Caco-2 (cell line): ENCODE results near the gene TM9SF4. TPM values are rescaled to one million over a fixed set of nuclear protein-coding genes. Genes with fewer than 3 reads are reported as not detected.
A peak's percentile ranks its signal among the peaks of the same experiment; 100 is the strongest.

Experiments
- BruUV-seq: library from RNA; stranded (reverse); fragments of 400-500 nt; replicated peaks from 2 replicates; lab custom pipeline; 2021; lab: Mats Ljungman, UMichigan
- CTCF ChIA-PET: fragments of 300-600 bp; sonication (Branson Sonifier 250); formaldehyde crosslinking; loops from one replicate; lab custom pipeline; 2022; ENCODE audit warnings: antibody characterized with exemption; lab: Charles Lee
- POLR2A ChIA-PET: fragments of 300-600 bp; sonication (Branson Sonifier 250); formaldehyde crosslinking; loops from one replicate; lab custom pipeline; 2022; ENCODE audit warnings: antibody characterized with exemption; lab: Charles Lee
- DNase-seq, 2 experiments: peaks; one replicate each; pipeline versions ENCODE4 v3.0.0 to v3.0.0-alpha.2; 2020 to 2022
- H3K27me3 ChIP-seq: replicated peaks from 2 replicates; pipeline ENCODE4 v1.6.0; 2011; ENCODE audit warnings: low read length; ENCODE audit not compliant: control insufficient read depth, insufficient read depth
- H3K36me3 ChIP-seq: 2 replicates; pipeline ENCODE4 v1.5.1; 2011; ENCODE audit warnings: low read length; ENCODE audit not compliant: control insufficient read depth, insufficient read depth
- H3K4me1 ChIP-seq: fragments of 250-450 bp; sonication (Bioruptor Pico); 2 replicates; pipeline ENCODE4 v1.5.1; 2020; ENCODE audit warnings: mild to moderate bottlenecking
- H3K4me3 ChIP-seq: 2 replicates; pipeline ENCODE4 v1.5.1; 2011; ENCODE audit warnings: low read depth, mild to moderate bottlenecking, control low read depth, low read length
- H3K9me3 ChIP-seq: fragments of 250-450 bp; sonication (Bioruptor Pico); 2 replicates; pipeline ENCODE4 v1.5.1; 2020; ENCODE audit warnings: mild to moderate bottlenecking, moderate library complexity
- H3K27ac Mint-ChIP-seq: one replicate; pipeline ENCODE4 v1.8.0; 2022; ENCODE audit warnings: mixed read lengths; ENCODE audit not compliant: unreplicated experiment
- H3K27me3 Mint-ChIP-seq: one replicate; pipeline ENCODE4 v1.8.0; 2022; ENCODE audit warnings: mixed read lengths; ENCODE audit not compliant: insufficient read depth, unreplicated experiment
- H3K36me3 Mint-ChIP-seq: one replicate; pipeline ENCODE4 v1.8.0; 2022; ENCODE audit warnings: mild to moderate bottlenecking, mixed read lengths; ENCODE audit not compliant: insufficient read depth, unreplicated experiment
- H3K4me1 Mint-ChIP-seq: one replicate; pipeline ENCODE4 v1.8.0; 2022; ENCODE audit warnings: low read depth, mixed read lengths; ENCODE audit not compliant: unreplicated experiment
- H3K4me3 Mint-ChIP-seq: one replicate; pipeline ENCODE4 v1.8.0; 2022; ENCODE audit warnings: mild to moderate bottlenecking, moderate library complexity, mixed read lengths; ENCODE audit not compliant: unreplicated experiment
- H3K9me3 Mint-ChIP-seq: one replicate; pipeline ENCODE4 v1.8.0; 2022; ENCODE audit warnings: mixed read lengths; ENCODE audit not compliant: unreplicated experiment
- CTCF ChIP-seq, 2 experiments: fragments of 200-600 bp in 1 of 2; IDR thresholded peaks; 1 replicate in 1 of 2; 2 replicates in 1 of 2; pipeline versions ENCODE4 v1.5.1 to v1.8.0; 2011 to 2022; ENCODE audit warnings: antibody characterized with exemption in 1 of 2, control low read depth in 1 of 2, inconsistent platforms in 1 of 2, low read depth in 1 of 2, low read length in 1 of 2, mild to moderate bottlenecking in 1 of 2, moderate library complexity in 1 of 2; ENCODE audit not compliant: insufficient read depth in 1 of 2, severe bottlenecking in 1 of 2, unreplicated experiment in 1 of 2
- intact Hi-C: fragments of 100-400 bp; cut with micrococcal nuclease; formaldehyde crosslinking; loops from one replicate; pipeline ENCODE4 v1.10.0; 2022; ENCODE audit not compliant: unreplicated experiment
- total RNA-seq: library from RNA; stranded (reverse); gene quantifications from 2 replicates; pipeline ENCODE4 v1.2.3, GENCODE V29; 2022

The TM9SF4 gene
- total RNA-seq, 1 experiment from 2014 or later = 138 TPM

- Histone ChIP-seq H3K4me1 (peaks cover 46% of the 10 kb centered on the region), H3K4me3 (peak within 1 kb of the TSS; percentile 72), H3K9me3 (no peaks in the 10 kb centered on the region), H3K36me3 (0 out of 2 replicates have a peak, but pooled peaks cover 7% of the 10 kb centered on the region), H3K27me3 (no peaks in the 10 kb centered on the region)
- DNase-seq = peak; percentile 95 to 100
- peaks cover 71% of the 10 kb centered on the region for H3K4me1 Mint-ChIP-seq
- peak within 1 kb of the TSS; percentile 89 for H3K27ac Mint-ChIP-seq
- POLR2A ChIA-PET = interaction anchor here (0.6 to 1.9 kb wide), 2 partner anchors 20 to 90 kb away, joined by 3 to 13 read pairs; no protein-coding TSS in a partner anchor
- intact Hi-C loops = loop anchor here (1.0 to 5.0 kb wide), 4 partner anchors 20 to 149 kb away; no protein-coding TSS in a partner anchor
- H3K4me3 Mint-ChIP-seq = peak within 1 kb of the TSS; percentile 92
- peak; percentile 9 to 55 for TF ChIP-seq CTCF (IDR thresholded peaks at IDR 0.05; ENCODE audit: insufficient read depth in 1 of 2, low read depth in 1 of 2, low read length in 1 of 2, severe bottlenecking in 1 of 2, unreplicated experiment in 1 of 2)
- H3K27me3 Mint-ChIP-seq = no peaks in the 10 kb centered on the region
- H3K36me3 Mint-ChIP-seq = peaks cover 86% of the 10 kb centered on the region
- CTCF ChIA-PET = no interaction called here
- no peaks in the 10 kb centered on the region for H3K9me3 Mint-ChIP-seq
- TSS peak; percentile 58 for BruUV-seq
Observed at GRCh38 chr20:32207626-32208498, 98.3 kb downstream of the TM9SF4 start, which contains the start of the genes PLAGL2 and POFUT1. Gene PLAGL2 (minus strand): TSS chr20:32207743. CDS start chr20:32202178, 5,565 bp downstream. Gene POFUT1 (plus strand): TSS chr20:32207880. CDS start chr20:32207942, 62 bp downstream.

GRCh38 chr20:32208499-32209154, 99.1 kb downstream of the TM9SF4 start:
- POLR2A ChIA-PET = interaction anchor here (0.5 to 1.9 kb wide), 3 partner anchors 19 to 90 kb away, joined by 3 to 13 read pairs (median 4); no protein-coding TSS in a partner anchor
- H3K36me3 Mint-ChIP-seq = peaks cover 87% of the 10 kb centered on the region
- peak overlapping the region; percentile 92 for H3K4me3 Mint-ChIP-seq
- H3K9me3 ChIP-seq = no peaks in the 10 kb centered on the region
- intact Hi-C loops = loop anchor here (5.0 kb wide), 1 partner anchor 119 kb away; no protein-coding TSS in a partner anchor
- no peaks in the 10 kb centered on the region for H3K27me3 ChIP-seq
- H3K27me3 Mint-ChIP-seq = no peaks in the 10 kb centered on the region
- H3K9me3 Mint-ChIP-seq = no peaks in the 10 kb centered on the region
- no TSS peak for BruUV-seq
- CTCF ChIA-PET = no interaction called here
- peaks cover 41% of the 10 kb centered on the region for H3K4me1 ChIP-seq
- DNase-seq = no peak
- peaks cover 63% of the 10 kb centered on the region for H3K4me1 Mint-ChIP-seq
- no peak for TF ChIP-seq CTCF (IDR thresholded peaks at IDR 0.05; ENCODE audit: insufficient read depth in 1 of 2, low read depth in 1 of 2, low read length in 1 of 2, severe bottlenecking in 1 of 2, unreplicated experiment in 1 of 2)
- H3K27ac Mint-ChIP-seq = peak overlapping the region; percentile 59
- 0 out of 2 replicates have a peak, but pooled peaks cover 7% of the 10 kb centered on the region for H3K36me3 ChIP-seq
- H3K4me3 ChIP-seq = peak overlapping the region; percentile 72
